T-helper 2 cell treated with Interferon-gamma antibody and Interleukin-4, amounts not matched to agents 5 μg/mL and 100 μg/mL, for 36 hours (primary cell): ENCODE results near the gene VSIG10L.

Experiments
- DNase-seq: peaks from one replicate; pipeline ENCODE4 v3.0.0; 2021; ENCODE audit warnings: low spot score
- H3K27ac Mint-ChIP-seq: one replicate; pipeline ENCODE4 v1.8.0; 2021; ENCODE audit warnings: mild to moderate bottlenecking, mixed read lengths
- H3K27me3 Mint-ChIP-seq: one replicate; pipeline ENCODE4 v1.8.0; 2021; ENCODE audit warnings: low read depth, mixed read lengths
- H3K36me3 Mint-ChIP-seq: one replicate; pipeline ENCODE4 v1.8.0; 2021; ENCODE audit warnings: low read depth, mixed read lengths
- H3K4me1 Mint-ChIP-seq: one replicate; pipeline ENCODE4 v1.8.0; 2021; ENCODE audit warnings: low read depth, mixed read lengths
- H3K4me3 Mint-ChIP-seq: one replicate; pipeline ENCODE4 v1.8.0; 2022; ENCODE audit warnings: mild to moderate bottlenecking, moderate library complexity, mixed read lengths
- H3K9me3 Mint-ChIP-seq: one replicate; pipeline ENCODE4 v1.8.0; 2021; ENCODE audit warnings: mixed read lengths

Gene VSIG10L

GRCh38 chr19:51370230-51370629 lies 28.3 kb upstream of the VSIG10L start:
- peaks cover 16% of the 10 kb centered on the region for H3K36me3 Mint-ChIP-seq
- H3K4me3 Mint-ChIP-seq, result peak overlapping the region; percentile 79
- H3K4me1 Mint-ChIP-seq, result peaks cover 71% of the 10 kb centered on the region
- no peaks in the 10 kb centered on the region for H3K9me3 Mint-ChIP-seq
- H3K27me3 Mint-ChIP-seq, result no peaks in the 10 kb centered on the region
- H3K27ac Mint-ChIP-seq, result peak overlapping the region; percentile 100
- DNase-seq, result no peak

DNA sequence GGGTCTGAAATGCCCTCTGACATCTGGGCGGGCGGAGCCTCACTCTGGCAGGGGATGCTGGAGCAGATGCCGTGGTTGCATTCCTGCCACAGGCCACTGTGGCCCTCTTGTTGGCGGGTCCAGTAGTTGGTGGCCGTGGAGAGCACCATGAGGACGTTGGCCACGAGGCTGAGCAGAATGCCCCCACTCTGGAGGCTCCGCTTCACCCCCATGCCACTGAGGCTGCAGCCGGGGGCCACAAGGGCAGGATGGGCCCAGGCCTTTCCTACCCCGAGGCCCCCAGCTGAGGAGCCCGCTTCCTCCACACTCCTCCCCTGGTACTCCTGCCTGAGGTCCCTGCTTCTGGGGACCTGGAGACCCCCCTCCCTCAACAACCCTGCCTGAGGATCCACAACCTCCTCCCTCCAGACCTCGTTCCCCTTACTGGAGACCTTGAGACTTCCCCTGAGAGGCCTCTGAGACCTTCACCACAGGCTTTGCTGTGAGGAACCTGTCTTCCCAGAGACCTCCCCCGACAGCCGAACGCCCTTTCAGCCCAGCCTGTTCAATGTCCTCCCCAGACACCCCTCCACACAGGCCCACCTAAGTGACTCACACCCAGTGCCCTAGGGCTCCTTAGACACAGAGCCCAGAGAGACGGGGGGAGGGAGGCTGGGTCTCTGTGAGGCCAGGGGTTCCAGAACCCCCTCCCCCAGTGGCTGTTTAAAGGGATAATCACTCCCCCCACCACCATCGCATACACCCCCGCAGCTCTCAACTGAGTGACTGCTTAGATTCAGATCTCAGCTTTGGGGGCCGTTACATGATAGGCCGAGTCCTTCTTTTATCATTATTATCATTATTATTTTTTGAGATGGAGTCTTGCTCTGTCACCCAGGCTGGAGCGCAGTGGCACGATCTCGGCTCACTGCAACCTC lies 26.7 kb upstream of the VSIG10L start, which contains the start of gene CLDND2:
CLDND2 (minus strand) TSS at position 638 of the 917 bp plus-strand sequence; CDS start at position 212, 426 bp downstream.
- Mint-ChIP-seq H3K36me3 (peaks cover 16% of the 10 kb centered on the region), H3K27me3 (no peaks in the 10 kb centered on the region), H3K4me1 (peaks cover 68% of the 10 kb centered on the region), H3K27ac (peak within 1 kb of the TSS; percentile 96), H3K4me3 (peak within 1 kb of the TSS; percentile 100), H3K9me3 (no peaks in the 10 kb centered on the region)
- DNase-seq, result no peak

GRCh38 chr19:51367565-51368365 lies 25.8 kb upstream of the VSIG10L start:
- peak overlapping the region; percentile 100 for H3K4me3 Mint-ChIP-seq
- peaks cover 18% of the 10 kb centered on the region for H3K36me3 Mint-ChIP-seq
- H3K9me3 Mint-ChIP-seq, result no peaks in the 10 kb centered on the region
- H3K4me1 Mint-ChIP-seq, result peaks cover 67% of the 10 kb centered on the region
- H3K27me3 Mint-ChIP-seq, result no peaks in the 10 kb centered on the region
- peak overlapping the region; percentile 96 for H3K27ac Mint-ChIP-seq
- DNase-seq, result peak; percentile 99

GRCh38 chr19:51367255-51367564 lies 25.3 kb upstream of the VSIG10L start:
- Mint-ChIP-seq H3K27ac (peak overlapping the region; percentile 96), H3K27me3 (no peaks in the 10 kb centered on the region), H3K9me3 (no peaks in the 10 kb centered on the region), H3K4me1 (peaks cover 67% of the 10 kb centered on the region), H3K36me3 (peaks cover 18% of the 10 kb centered on the region), H3K4me3 (peak overlapping the region; percentile 100)
- peak; percentile 30 for DNase-seq

- Mint-ChIP-seq H3K36me3 (peaks cover 18% of the 10 kb centered on the region), H3K27ac (peak overlapping the region; percentile 96), H3K9me3 (no peaks in the 10 kb centered on the region), H3K4me3 (peak overlapping the region; percentile 100), H3K27me3 (no peaks in the 10 kb centered on the region), H3K4me1 (peaks cover 65% of the 10 kb centered on the region)
- peak; percentile 95 for DNase-seq
Observed at GRCh38 chr19:51366389-51367254, 24.7 kb upstream of the VSIG10L start.

DNA sequence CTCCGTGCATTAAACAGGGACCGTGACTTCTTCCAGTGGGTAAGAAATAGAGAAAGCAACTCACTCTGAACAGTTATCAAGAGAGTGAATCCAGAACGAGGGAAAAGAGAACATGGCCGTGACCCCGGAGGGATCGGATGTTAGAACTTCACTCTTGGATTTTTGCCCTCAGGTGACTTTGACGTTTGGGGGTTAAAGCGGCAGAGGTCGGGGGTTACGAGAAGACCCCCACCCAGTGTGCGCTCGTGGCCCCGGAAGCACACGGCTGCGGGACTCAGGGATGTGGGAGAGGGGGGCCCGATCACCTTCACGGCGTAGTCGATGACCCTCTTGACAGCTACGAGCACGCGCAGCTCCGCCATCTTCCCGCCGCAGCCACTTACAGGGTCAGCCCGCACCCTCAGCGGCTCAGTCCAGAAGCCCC lies 24.0 kb upstream of the VSIG10L start, which contains the start of gene ETFB:
ETFB (minus strand) TSS at position 424 of the 424 bp plus-strand sequence; CDS start at position 362, 62 bp downstream.
- Mint-ChIP-seq H3K4me3 (peak within 1 kb of the TSS; percentile 100), H3K9me3 (no peaks in the 10 kb centered on the region), H3K27ac (peak within 1 kb of the TSS; percentile 96), H3K36me3 (peaks cover 20% of the 10 kb centered on the region), H3K4me1 (peaks cover 60% of the 10 kb centered on the region), H3K27me3 (no peaks in the 10 kb centered on the region)
- DNase-seq, result no peak

DNA sequence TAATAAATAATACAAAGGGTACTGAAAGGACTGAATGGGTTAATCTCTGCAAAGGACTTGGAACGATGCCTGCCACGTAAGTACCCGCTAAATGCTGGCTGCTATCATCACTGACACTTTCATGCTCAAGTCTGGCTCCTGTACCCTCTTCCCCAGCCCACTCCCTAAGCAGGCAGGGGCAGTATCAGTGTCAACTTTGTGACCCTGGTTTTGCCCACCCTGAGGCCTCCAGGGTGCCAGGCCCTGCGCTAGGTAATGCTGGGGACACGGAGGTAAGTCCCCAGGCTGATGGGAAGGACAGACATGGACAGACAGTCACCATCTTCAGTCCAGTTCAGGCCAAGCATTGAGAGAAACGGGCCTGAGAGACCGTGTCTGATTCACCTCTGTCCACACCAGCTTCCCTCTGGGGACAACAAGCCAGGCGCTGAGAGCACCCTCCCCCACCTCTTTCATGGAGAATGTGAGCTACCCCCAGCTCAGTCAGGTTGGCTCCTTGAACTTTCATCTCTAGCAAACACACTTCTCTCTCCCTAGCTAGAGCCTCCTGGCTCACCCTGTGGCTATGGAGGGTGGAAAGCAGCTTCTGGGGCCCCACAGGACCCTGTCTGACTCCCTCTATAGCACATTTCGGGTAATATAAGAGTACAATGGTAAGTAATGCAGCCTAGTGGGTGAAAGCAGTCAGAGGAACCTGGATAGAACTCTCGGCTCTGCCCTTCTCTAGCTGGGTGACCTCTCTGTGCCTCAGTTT lies 23.4 kb upstream of the VSIG10L start:
- peak overlapping the region; percentile 100 for H3K4me3 Mint-ChIP-seq
- H3K9me3 Mint-ChIP-seq, result no peaks in the 10 kb centered on the region
- DNase-seq, result no peak
- H3K27me3 Mint-ChIP-seq, result no peaks in the 10 kb centered on the region
- peak overlapping the region; percentile 96 for H3K27ac Mint-ChIP-seq
- peaks cover 17% of the 10 kb centered on the region for H3K36me3 Mint-ChIP-seq
- peaks cover 57% of the 10 kb centered on the region for H3K4me1 Mint-ChIP-seq

GRCh38 chr19:51364200-51365106 lies 22.5 kb upstream of the VSIG10L start:
- Mint-ChIP-seq H3K4me3 (peak overlapping the region; percentile 73), H3K27ac (peak overlapping the region; percentile 77), H3K36me3 (peaks cover 17% of the 10 kb centered on the region), H3K27me3 (no peaks in the 10 kb centered on the region), H3K9me3 (no peaks in the 10 kb centered on the region), H3K4me1 (peaks cover 57% of the 10 kb centered on the region)
- no peak for DNase-seq

DNA sequence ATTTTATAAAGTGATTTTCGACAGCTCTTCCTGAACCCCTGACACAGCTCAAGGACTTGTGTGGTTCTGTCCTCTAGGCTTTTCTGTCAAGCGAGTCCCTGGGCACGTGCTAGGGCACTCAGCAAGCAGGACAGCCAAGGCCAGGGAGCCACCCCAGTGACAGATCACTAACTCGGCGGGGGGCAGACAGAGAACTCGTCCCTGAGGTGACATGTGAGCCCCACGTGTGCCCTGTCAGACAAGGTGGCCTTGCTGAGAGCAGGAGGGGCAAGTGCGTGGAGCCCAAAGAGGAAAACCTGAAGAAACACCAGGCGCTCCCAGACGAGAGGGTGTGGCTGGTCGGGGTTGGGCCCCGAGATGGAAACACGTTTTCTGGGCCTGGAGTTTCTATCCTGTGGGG lies 19.3 kb upstream of the VSIG10L start:
- H3K27ac Mint-ChIP-seq, result no peak overlapping the region
- no peaks in the 10 kb centered on the region for H3K27me3 Mint-ChIP-seq
- peaks cover 23% of the 10 kb centered on the region for H3K36me3 Mint-ChIP-seq
- no peaks in the 10 kb centered on the region for H3K9me3 Mint-ChIP-seq
- H3K4me3 Mint-ChIP-seq, result no peak overlapping the region
- H3K4me1 Mint-ChIP-seq, result peaks cover 57% of the 10 kb centered on the region
- DNase-seq, result no peak

DNA sequence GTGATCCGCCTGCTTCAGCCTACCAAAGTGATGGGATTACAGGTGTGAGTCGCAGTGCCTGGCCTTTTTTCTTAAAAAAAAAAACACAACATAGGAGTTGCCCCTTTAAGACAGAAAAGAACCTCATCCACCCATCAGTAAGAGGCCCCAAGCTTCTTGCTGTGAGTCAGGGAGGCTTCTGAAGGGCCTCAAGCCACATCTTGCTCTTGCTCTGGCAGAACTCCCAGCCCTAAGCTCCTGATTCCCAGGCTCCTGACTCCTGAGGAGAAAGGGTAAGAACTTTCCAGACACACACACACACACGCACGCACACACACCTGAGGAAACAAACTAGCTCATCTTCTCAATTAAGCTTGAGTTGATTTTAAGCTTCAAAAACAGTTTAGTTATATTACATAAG lies 17.4 kb upstream of the VSIG10L start:
- DNase-seq, result no peak
- H3K4me3 Mint-ChIP-seq, result no peak overlapping the region
- no peaks in the 10 kb centered on the region for H3K9me3 Mint-ChIP-seq
- H3K36me3 Mint-ChIP-seq, result peaks cover 23% of the 10 kb centered on the region
- H3K27me3 Mint-ChIP-seq, result no peaks in the 10 kb centered on the region
- peak overlapping the region; percentile 63 for H3K27ac Mint-ChIP-seq
- peaks cover 61% of the 10 kb centered on the region for H3K4me1 Mint-ChIP-seq

- H3K9me3 Mint-ChIP-seq, result no peaks in the 10 kb centered on the region
- peaks cover 53% of the 10 kb centered on the region for H3K4me1 Mint-ChIP-seq
- H3K27ac Mint-ChIP-seq, result peak overlapping the region; percentile 64
- no peak overlapping the region for H3K4me3 Mint-ChIP-seq
- H3K36me3 Mint-ChIP-seq, result peaks cover 25% of the 10 kb centered on the region
- H3K27me3 Mint-ChIP-seq, result no peaks in the 10 kb centered on the region
- DNase-seq, result no peak
Observed at GRCh38 chr19:51357952-51358351, 16.0 kb upstream of the VSIG10L start.

- H3K27me3 Mint-ChIP-seq, result no peaks in the 10 kb centered on the region
- H3K4me3 Mint-ChIP-seq, result no peak overlapping the region
- peak overlapping the region; percentile 75 for H3K27ac Mint-ChIP-seq
- no peak for DNase-seq
- peaks cover 35% of the 10 kb centered on the region for H3K36me3 Mint-ChIP-seq
- H3K9me3 Mint-ChIP-seq, result no peaks in the 10 kb centered on the region
- H3K4me1 Mint-ChIP-seq, result peaks cover 46% of the 10 kb centered on the region
Observed at GRCh38 chr19:51356159-51356801, 14.3 kb upstream of the VSIG10L start.
